Measurements from ENCODE around the gene CEPT1.

DNA sequence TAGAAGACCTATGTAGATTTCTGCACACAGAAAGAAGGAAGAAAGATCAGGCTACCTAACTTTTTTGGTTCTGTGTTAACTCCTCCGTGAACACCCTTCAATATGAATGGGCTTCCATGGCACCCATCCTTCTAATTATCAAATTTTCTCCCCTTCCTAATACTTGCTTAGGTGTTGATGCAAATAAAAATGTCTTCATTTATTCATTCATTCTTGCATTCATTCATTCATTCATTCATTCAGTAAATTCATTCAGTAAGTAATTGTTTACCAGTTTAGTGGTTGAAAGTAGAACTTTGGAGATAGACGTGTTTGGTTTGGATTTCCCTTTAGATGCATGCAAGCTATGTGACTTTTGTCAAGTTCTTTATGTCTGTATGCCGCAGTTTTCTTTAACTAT, 92.1 kb downstream of the CEPT1 start:
- TF ChIP-seq SUZ12 (IDR thresholded peaks at IDR 0.05; ENCODE audit: extremely low read depth, insufficient read depth, insufficient read length) = no peak
- no peak for TF ChIP-seq ZNF274 (IDR thresholded peaks at IDR 0.05; ENCODE audit: low read depth, low read length)
- TF ChIP-seq YY1 (IDR thresholded peaks at IDR 0.05; ENCODE audit: insufficient read depth, insufficient read length) = no peak

Measured in NT2/D1 (cell line).